HG03280 (cell line): ENCODE results near the gene DPEP1.

ENCODE experiments used
- ATAC-seq: cut with Tn5 transposase; IDR thresholded peaks from one replicate; pipeline ENCODE4 v1.9.1; 2021; ENCODE audit warnings: mild to moderate bottlenecking, moderate library complexity; ENCODE audit not compliant: unreplicated experiment

Gene DPEP1

GRCh38 chr16:89598199-89598598, 15.2 kb upstream of the DPEP1 start:
- ATAC-seq = no peak

GRCh38 chr16:89599451-89599858, 14.0 kb upstream of the DPEP1 start:
- ATAC-seq = no peak

GRCh38 chr16:89599902-89600301, 13.5 kb upstream of the DPEP1 start:
- ATAC-seq = no peak

- ATAC-seq = no peak
Observed at GRCh38 chr16:89600427-89600826, 13.0 kb upstream of the DPEP1 start.

GRCh38 chr16:89600956-89601355, 12.5 kb upstream of the DPEP1 start:
- no peak for ATAC-seq

GRCh38 chr16:89601906-89602272, 11.6 kb upstream of the DPEP1 start:
- ATAC-seq = no peak

- ATAC-seq = no peak
Observed at GRCh38 chr16:89602273-89602951, 11.0 kb upstream of the DPEP1 start.

- no peak for ATAC-seq
Observed at GRCh38 chr16:89602952-89603590, 10.4 kb upstream of the DPEP1 start.

- no peak for ATAC-seq
Observed at GRCh38 chr16:89604764-89605163, 8.7 kb upstream of the DPEP1 start.

- no peak for ATAC-seq
Observed at GRCh38 chr16:89605186-89605970, 8.1 kb upstream of the DPEP1 start.

- no peak for ATAC-seq
Observed at GRCh38 chr16:89606006-89606405, 7.4 kb upstream of the DPEP1 start.

- no peak for ATAC-seq
Observed at GRCh38 chr16:89607453-89607852, 6.0 kb upstream of the DPEP1 start.

GRCh38 chr16:89607937-89608740, 5.3 kb upstream of the DPEP1 start:
- ATAC-seq = no peak

GRCh38 chr16:89610108-89610453, 3.4 kb upstream of the DPEP1 start:
- ATAC-seq = no peak

GRCh38 chr16:89612415-89613166, 851 bp upstream of the DPEP1 start:
- ATAC-seq = no peak

- no peak for ATAC-seq
Observed at GRCh38 chr16:89613954-89614459, 565 bp downstream of the DPEP1 start.

GRCh38 chr16:89615176-89615575, 1.7 kb downstream of the DPEP1 start:
- no peak for ATAC-seq

- no peak for ATAC-seq
Observed at GRCh38 chr16:89615596-89616090, 2.2 kb downstream of the DPEP1 start.

- no peak for ATAC-seq
Observed at GRCh38 chr16:89616623-89617022, 3.2 kb downstream of the DPEP1 start.

- ATAC-seq = no peak
Observed at GRCh38 chr16:89617036-89617435, 3.6 kb downstream of the DPEP1 start.
